IMR-90 (cell line): ENCODE measurements around the gene HSPB9.

Experiments used
- BHLHE40 ChIP-seq: fragments of 150-350 bp; IDR thresholded peaks from 2 replicates; pipeline ENCODE4 v1.6.1; 2016; ENCODE audit warnings: mild to moderate bottlenecking, low read depth, low read length
- CEBPB ChIP-seq: IDR thresholded peaks from 2 replicates; pipeline ENCODE4 v1.6.1; 2012; ENCODE audit warnings: low read depth, low read length, improper control_type of control experiment
- MAFK ChIP-seq: IDR thresholded peaks from 2 replicates; pipeline ENCODE4 v1.6.1; 2012; ENCODE audit warnings: low read depth, low read length, improper control_type of control experiment
- MXI1 ChIP-seq: IDR thresholded peaks from 2 replicates; pipeline ENCODE4 v1.6.1; 2012; ENCODE audit warnings: low read depth, mild to moderate bottlenecking, low read length, moderate library complexity, borderline replicate concordance
- POLR2A ChIP-seq: IDR thresholded peaks from 2 replicates; pipeline ENCODE4 v1.6.1; 2012; ENCODE audit warnings: mild to moderate bottlenecking, low read depth, low read length
- RCOR1 ChIP-seq: IDR thresholded peaks from 2 replicates; pipeline ENCODE4 v1.6.1; 2012; ENCODE audit warnings: mild to moderate bottlenecking, low read length, improper control_type of control experiment; ENCODE audit not compliant: insufficient replicate concordance
- RFX5 ChIP-seq: IDR thresholded peaks from 2 replicates; pipeline ENCODE4 v1.8.0; 2012; ENCODE audit warnings: low read depth, mild to moderate bottlenecking, low read length, moderate library complexity
- TF ChIP-seq, protein P1 (sequence below): conservative IDR thresholded peaks from 2 replicates; pipeline ENCODE4 v1.5.1; 2012; ENCODE audit warnings: mild to moderate bottlenecking, low read depth, low read length, improper control_type of control experiment

DNA sequence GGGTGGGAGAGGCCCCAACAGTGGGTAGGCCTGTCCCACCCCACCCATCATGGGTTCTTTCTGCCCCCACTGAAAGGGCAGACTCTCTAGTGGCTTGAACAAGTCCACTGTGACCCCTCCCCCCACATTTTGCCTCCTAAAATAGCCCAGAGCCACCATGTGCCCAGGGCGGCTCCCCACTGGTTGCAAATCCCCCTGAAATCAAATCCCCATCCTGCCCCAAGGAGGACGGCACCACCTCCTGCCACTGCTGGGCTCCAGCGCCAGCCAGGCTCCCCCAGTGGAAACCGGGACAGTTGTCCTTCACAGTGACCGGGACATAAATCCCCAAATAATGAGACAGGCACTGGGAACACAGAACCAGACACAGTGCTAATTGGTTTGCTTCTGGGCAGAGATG is 44.8 kb upstream of the HSPB9 start:
- TF ChIP-seq POLR2A (no peak), MAFK (no peak), RCOR1 (no peak), RFX5 (no peak), CEBPB (no peak), MXI1 (no peak), BHLHE40 (no peak)
- TF ChIP-seq, protein P1, sequence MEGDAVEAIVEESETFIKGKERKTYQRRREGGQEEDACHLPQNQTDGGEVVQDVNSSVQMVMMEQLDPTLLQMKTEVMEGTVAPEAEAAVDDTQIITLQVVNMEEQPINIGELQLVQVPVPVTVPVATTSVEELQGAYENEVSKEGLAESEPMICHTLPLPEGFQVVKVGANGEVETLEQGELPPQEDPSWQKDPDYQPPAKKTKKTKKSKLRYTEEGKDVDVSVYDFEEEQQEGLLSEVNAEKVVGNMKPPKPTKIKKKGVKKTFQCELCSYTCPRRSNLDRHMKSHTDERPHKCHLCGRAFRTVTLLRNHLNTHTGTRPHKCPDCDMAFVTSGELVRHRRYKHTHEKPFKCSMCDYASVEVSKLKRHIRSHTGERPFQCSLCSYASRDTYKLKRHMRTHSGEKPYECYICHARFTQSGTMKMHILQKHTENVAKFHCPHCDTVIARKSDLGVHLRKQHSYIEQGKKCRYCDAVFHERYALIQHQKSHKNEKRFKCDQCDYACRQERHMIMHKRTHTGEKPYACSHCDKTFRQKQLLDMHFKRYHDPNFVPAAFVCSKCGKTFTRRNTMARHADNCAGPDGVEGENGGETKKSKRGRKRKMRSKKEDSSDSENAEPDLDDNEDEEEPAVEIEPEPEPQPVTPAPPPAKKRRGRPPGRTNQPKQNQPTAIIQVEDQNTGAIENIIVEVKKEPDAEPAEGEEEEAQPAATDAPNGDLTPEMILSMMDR, result no peak
